Body of pancreas (tissue), 4 donors: ENCODE results near the gene PBX2.

Experiments
- POLR2A ChIP-seq, 3 donors: fragments of 450-650 bp; IDR thresholded peaks; one replicate each; pipeline ENCODE4 v1.6.1; 2016; ENCODE audit warnings: antibody characterized with exemption in 3 of 3, mild to moderate bottlenecking in 2 of 3
- TF ChIP-seq, protein P1 (sequence below), 7 experiments: fragments of 450-650 bp in 4 of 7; fragments of 200-600 bp in 3 of 7; sonication (generic) in 3 of 7; IDR thresholded peaks; one replicate each; pipeline ENCODE4 v1.5.1; 2016 to 2019; ENCODE audit warnings: antibody characterized with exemption in 7 of 7

DNA sequence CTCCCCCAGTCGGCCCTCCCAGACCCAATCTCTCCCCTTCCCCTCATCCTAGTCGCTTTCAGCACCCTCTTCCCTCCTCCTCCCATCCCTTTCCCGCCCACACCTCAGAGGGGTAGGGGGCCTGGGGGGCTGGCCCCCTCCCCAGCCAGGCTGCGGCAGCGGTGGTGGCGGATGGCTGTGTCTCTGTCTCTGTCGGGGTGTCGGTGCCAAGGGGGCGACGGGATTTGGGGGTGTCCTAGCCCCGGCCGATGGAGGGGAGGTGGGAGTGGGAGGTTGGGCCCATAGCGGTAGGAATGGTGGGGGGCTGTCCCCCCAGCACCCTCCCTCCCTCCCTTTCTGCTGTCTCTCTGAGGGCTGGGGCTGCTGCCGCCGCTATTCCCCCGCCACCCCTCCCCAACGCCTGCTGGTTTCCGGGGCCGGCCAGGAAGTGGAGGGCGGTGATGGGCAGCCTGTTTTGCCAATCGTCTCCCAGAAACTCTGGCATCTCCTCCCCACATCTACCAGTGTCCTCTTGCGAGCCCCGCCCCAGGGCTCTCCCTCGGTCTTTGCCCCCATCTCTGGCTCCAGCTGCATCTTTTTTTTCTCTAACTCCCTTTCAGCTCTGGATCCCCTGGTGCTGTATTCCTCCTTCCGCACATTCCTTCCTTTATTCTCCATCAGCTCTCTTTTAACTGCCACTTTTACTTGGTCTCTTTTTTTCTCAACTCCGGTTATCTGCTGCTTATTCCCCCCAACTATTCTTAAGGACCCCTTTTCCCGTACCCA, 14.1 kb downstream of the PBX2 start, which contains the start of gene AGPAT1:
- peak in 2 of 3 donors; percentile 49 to 73 for TF ChIP-seq POLR2A (IDR thresholded peaks at IDR 0.05)
- TF ChIP-seq, protein P1, sequence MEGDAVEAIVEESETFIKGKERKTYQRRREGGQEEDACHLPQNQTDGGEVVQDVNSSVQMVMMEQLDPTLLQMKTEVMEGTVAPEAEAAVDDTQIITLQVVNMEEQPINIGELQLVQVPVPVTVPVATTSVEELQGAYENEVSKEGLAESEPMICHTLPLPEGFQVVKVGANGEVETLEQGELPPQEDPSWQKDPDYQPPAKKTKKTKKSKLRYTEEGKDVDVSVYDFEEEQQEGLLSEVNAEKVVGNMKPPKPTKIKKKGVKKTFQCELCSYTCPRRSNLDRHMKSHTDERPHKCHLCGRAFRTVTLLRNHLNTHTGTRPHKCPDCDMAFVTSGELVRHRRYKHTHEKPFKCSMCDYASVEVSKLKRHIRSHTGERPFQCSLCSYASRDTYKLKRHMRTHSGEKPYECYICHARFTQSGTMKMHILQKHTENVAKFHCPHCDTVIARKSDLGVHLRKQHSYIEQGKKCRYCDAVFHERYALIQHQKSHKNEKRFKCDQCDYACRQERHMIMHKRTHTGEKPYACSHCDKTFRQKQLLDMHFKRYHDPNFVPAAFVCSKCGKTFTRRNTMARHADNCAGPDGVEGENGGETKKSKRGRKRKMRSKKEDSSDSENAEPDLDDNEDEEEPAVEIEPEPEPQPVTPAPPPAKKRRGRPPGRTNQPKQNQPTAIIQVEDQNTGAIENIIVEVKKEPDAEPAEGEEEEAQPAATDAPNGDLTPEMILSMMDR (IDR thresholded peaks at IDR 0.05): no peak
